Measurements from ENCODE around the gene BAHCC1. TPM values are rescaled to one million over a fixed set of nuclear protein-coding genes. Genes with fewer than 3 reads are reported as not detected.
"Not testable (repeated sequence)": the region's sequence is repeated elsewhere in the genome, so short reads cannot be mapped to it uniquely, and the experiment has no call there.

Gene BAHCC1
- total RNA-seq, 2 donors from 2014 or later: 0.02 to 0.14 TPM

- Mint-ChIP-seq H3K36me3 (ENCODE audit: insufficient read depth in 2 of 2) (no peaks in the 10 kb centered on the region), H3K4me1 (ENCODE audit: low read depth) (peaks cover 14% of the 10 kb centered on the region), H3K27me3 (ENCODE audit: low read depth) (peaks cover 41% of the 10 kb centered on the region), H3K4me3 (no peak overlapping the region), H3K27ac (no peak overlapping the region), H3K9me3 (no peaks in the 10 kb centered on the region)
- ATAC-seq (replicated peaks in 1 of 2) (no peak), DNase-seq (no peak)
Measured at GRCh38 chr17:81359218-81359617, 36.0 kb upstream of the BAHCC1 start.

DNA sequence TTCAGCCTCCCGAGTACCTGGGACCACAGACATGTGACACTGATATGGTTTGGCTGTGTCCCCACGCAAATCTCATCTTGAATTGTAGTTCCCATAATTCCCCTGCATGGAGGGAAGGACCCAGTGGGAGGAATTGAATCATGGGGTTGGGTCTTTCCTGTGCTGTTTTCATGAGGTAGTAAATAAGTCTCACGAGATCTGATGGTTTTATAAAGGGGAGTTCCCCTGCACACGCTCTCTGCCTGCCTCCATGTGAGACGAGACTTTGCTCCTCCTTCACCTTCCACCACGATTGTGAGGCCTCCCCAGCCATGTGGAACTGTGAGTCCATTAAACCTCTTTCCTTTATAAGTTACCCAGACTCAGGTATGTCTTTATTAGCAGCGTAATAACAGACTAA lies 33.3 kb upstream of the BAHCC1 start:
- ATAC-seq (replicated peaks in 1 of 2); H3K27ac Mint-ChIP-seq; H3K36me3 Mint-ChIP-seq (ENCODE audit: insufficient read depth in 2 of 2); H3K9me3 Mint-ChIP-seq; DNase-seq; H3K4me3 Mint-ChIP-seq: not testable (repeated sequence)
- peaks cover 24% of the 10 kb centered on the region for H3K4me1 Mint-ChIP-seq (ENCODE audit: low read depth)
- peaks cover 57% of the 10 kb centered on the region for H3K27me3 Mint-ChIP-seq (ENCODE audit: low read depth)

DNA sequence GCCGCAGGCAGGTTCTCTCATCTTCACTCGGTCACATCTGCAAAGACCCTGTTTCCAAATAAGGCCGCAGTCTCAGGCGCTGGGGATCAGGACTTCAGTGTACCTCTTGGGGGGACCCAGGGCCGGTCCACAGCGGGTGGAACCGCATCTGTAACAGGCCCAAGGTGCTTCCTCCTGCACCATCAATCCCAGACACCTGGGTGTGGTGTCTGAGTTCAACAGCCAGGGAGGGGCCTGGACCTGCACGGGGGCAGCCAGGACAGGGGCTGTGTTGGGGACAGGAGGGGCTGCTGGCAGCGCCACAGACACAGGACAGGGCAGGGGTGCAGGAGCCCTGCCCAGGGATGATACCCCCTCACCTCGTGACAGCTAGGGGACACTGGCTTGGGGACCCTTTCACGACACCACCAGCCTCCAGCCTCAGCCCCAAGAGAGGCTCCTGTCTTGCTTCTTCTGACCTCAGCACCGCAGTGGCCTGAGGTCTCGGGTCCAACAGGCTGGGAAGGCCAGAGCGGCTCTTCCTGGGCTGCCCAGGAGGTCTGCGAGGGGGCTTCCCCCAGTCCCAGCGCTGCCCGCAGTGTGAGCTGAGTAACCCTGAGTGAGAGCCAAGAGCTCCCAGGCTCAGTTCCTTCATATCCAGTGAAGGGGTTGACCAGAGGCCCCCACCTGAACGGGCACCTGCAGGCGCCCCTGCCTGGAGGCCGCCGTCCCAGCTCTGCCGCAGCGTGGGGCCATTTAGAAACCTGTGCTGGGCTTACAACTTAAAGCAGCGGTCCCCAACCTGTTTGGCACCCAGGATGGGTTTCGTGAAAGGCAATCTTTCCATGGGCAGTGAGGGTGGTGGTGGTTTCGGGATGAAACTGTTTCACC lies 30.7 kb upstream of the BAHCC1 start:
- ATAC-seq (replicated peaks in 1 of 2): no peak
- H3K27ac Mint-ChIP-seq: no peak overlapping the region
- peaks cover 24% of the 10 kb centered on the region for H3K4me1 Mint-ChIP-seq (ENCODE audit: low read depth)
- H3K4me3 Mint-ChIP-seq: peak overlapping the region in 1 of 2 donors; percentile 78
- H3K27me3 Mint-ChIP-seq (ENCODE audit: low read depth): peaks cover 46% of the 10 kb centered on the region
- no peaks in the 10 kb centered on the region for H3K36me3 Mint-ChIP-seq (ENCODE audit: insufficient read depth in 2 of 2)
- H3K9me3 Mint-ChIP-seq: no peaks in the 10 kb centered on the region
- no peak for DNase-seq

DNA sequence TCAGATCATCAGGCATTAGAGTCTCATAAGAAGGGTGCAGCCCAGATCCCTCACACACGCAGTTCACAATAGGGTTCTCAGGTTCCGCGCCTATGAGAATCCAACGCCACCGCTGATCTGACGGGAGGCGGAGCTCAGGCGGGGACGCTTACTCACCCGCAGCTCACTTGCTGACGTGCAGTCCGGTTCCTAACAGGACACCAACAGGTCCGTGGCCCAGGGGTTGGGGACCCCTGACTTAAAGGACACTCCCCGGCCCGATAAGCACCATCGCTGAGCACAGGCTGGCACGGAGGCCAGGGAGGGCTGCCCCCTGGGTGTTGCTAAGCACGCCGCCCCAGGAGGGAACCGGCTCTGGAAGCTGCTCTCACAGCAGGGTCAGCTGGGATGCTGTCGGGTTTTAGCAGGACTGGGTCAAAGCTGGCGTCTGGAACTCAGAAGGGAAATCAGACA lies 30.1 kb upstream of the BAHCC1 start:
- peaks cover 24% of the 10 kb centered on the region for H3K4me1 Mint-ChIP-seq (ENCODE audit: low read depth)
- H3K27ac Mint-ChIP-seq: no peak overlapping the region
- H3K4me3 Mint-ChIP-seq: peak overlapping the region; percentile 53 to 78
- DNase-seq (peak; percentile 40 to 46), ATAC-seq (replicated peaks in 1 of 2) (peak; percentile 67 to 71)
- peaks cover 46% of the 10 kb centered on the region for H3K27me3 Mint-ChIP-seq (ENCODE audit: low read depth)
- no peaks in the 10 kb centered on the region for H3K9me3 Mint-ChIP-seq
- no peaks in the 10 kb centered on the region for H3K36me3 Mint-ChIP-seq (ENCODE audit: insufficient read depth in 2 of 2)

GRCh38 chr17:81365601-81366585 lies 29.4 kb upstream of the BAHCC1 start:
- H3K36me3 Mint-ChIP-seq (ENCODE audit: insufficient read depth in 2 of 2): no peaks in the 10 kb centered on the region
- no peaks in the 10 kb centered on the region for H3K9me3 Mint-ChIP-seq
- ATAC-seq (replicated peaks in 1 of 2): peak; percentile 83 to 88
- peak overlapping the region; percentile 53 to 78 for H3K4me3 Mint-ChIP-seq
- H3K4me1 Mint-ChIP-seq (ENCODE audit: low read depth): peaks cover 24% of the 10 kb centered on the region
- no peak overlapping the region for H3K27ac Mint-ChIP-seq
- peak; percentile 32 to 46 for DNase-seq
- peaks cover 40% of the 10 kb centered on the region for H3K27me3 Mint-ChIP-seq (ENCODE audit: low read depth)

DNA sequence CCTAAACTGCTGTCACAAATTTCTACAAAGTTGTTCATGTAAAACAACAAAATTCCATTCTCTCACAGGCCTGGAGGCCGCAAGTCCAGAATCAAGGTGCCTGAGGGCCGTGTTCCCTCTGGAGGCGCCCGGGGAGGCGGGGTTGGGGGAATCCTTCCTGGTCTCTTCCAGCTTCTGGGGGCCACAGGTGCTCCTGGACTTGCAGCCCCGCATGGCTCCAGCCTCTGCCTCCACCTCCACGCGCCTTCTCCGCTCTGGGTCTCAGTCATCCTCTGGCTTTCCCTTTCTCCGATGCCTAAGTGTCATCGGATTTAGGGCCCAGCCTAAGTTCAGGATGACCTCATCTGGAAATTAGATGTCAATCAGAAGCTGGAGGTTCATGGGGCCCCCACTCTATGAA lies 28.6 kb upstream of the BAHCC1 start:
- DNase-seq (no peak), ATAC-seq (replicated peaks in 1 of 2) (no peak)
- peaks cover 24% of the 10 kb centered on the region for H3K4me1 Mint-ChIP-seq (ENCODE audit: low read depth)
- no peak overlapping the region for H3K27ac Mint-ChIP-seq
- H3K9me3 Mint-ChIP-seq: no peaks in the 10 kb centered on the region
- no peaks in the 10 kb centered on the region for H3K36me3 Mint-ChIP-seq (ENCODE audit: insufficient read depth in 2 of 2)
- H3K27me3 Mint-ChIP-seq (ENCODE audit: low read depth): peaks cover 40% of the 10 kb centered on the region
- H3K4me3 Mint-ChIP-seq: no peak overlapping the region

- Mint-ChIP-seq H3K4me1 (ENCODE audit: low read depth) (peaks cover 20% of the 10 kb centered on the region), H3K27me3 (ENCODE audit: low read depth) (peaks cover 35% of the 10 kb centered on the region), H3K9me3 (no peaks in the 10 kb centered on the region), H3K27ac (no peak overlapping the region), H3K4me3 (no peak overlapping the region), H3K36me3 (ENCODE audit: insufficient read depth in 2 of 2) (no peaks in the 10 kb centered on the region)
- ATAC-seq (replicated peaks in 1 of 2): no peak
- DNase-seq: no peak
Measured at GRCh38 chr17:81367171-81367570, 28.1 kb upstream of the BAHCC1 start.

DNA sequence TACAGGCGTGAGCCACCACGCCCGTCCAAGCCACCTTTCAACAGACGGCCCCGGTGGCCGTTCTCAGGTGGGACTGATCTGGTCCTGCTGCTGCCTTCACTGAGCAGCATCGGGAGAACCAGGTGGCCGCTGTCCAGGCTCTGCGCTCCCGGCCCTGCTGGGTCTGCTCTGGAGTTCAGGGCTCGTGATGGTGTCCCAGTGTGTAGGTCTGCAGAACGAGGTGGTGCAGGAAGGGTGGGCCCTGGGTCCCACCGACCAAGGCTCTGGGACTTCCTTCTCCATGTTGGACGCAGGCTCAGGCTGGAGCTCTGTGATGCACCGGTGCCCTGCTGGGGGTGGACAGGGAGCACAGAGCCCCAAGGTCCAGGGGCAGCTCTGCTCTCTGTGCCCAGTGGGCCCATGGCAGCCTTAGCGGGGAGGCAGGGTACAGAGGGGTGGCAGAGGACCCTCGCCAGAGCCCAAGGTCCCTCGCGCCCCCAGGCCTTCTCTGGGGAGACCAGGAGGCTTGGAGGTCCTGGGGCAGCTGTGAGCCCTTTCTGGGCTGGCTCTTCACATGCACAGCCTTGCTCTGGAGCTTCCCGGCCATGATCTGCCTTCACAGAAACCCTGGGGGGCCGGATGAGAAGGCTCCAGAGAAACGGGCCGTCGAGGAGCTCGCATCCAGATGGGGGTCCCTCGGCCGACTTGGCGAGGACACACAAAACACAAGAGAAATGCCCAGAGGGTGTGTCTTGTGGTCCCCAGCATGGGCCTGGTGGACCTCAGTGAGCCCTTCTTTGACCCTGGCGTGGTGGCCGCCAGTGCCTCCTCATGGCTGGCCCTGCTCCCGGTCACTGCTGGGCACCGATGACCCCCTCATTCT lies 26.9 kb upstream of the BAHCC1 start:
- ATAC-seq (replicated peaks in 1 of 2): no peak

DNA sequence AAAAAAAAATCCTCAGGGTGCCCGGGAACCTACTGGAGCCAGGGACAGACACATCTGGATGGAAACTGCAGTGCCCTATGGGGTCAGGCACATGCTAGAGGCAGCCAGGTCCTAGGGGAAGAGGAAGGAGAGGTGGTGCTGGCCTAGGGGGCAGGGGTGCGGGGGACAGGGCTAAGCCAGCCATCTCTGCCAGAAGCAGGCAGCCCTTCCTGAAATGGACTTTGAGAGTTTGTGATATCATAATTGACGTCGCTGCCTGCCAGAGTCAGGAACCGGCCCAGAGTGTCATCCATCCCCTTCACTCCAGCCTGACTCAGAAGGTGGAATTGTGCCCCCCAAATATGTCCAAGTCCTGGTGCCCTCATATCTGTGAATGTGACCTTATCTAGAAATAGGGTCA lies 25.0 kb upstream of the BAHCC1 start:
- no peak overlapping the region for H3K27ac Mint-ChIP-seq
- no peak for DNase-seq
- H3K9me3 Mint-ChIP-seq: no peaks in the 10 kb centered on the region
- ATAC-seq (replicated peaks in 1 of 2): no peak
- H3K4me1 Mint-ChIP-seq (ENCODE audit: low read depth): peaks cover 11% of the 10 kb centered on the region
- no peak overlapping the region for H3K4me3 Mint-ChIP-seq
- H3K27me3 Mint-ChIP-seq (ENCODE audit: low read depth): peaks cover 11% of the 10 kb centered on the region
- no peaks in the 10 kb centered on the region for H3K36me3 Mint-ChIP-seq (ENCODE audit: insufficient read depth in 2 of 2)

More for the DNA sequence above, 26.9 kb upstream of the BAHCC1 start:
- no peaks in the 10 kb centered on the region for H3K9me3 Mint-ChIP-seq
- no peak overlapping the region for H3K27ac Mint-ChIP-seq
- peaks cover 24% of the 10 kb centered on the region for H3K27me3 Mint-ChIP-seq (ENCODE audit: low read depth)
- H3K4me3 Mint-ChIP-seq: no peak overlapping the region
- no peaks in the 10 kb centered on the region for H3K36me3 Mint-ChIP-seq (ENCODE audit: insufficient read depth in 2 of 2)
- no peak for DNase-seq
- H3K4me1 Mint-ChIP-seq (ENCODE audit: low read depth): peaks cover 16% of the 10 kb centered on the region

- H3K27me3 Mint-ChIP-seq (ENCODE audit: low read depth): no peaks in the 10 kb centered on the region
- no peaks in the 10 kb centered on the region for H3K36me3 Mint-ChIP-seq (ENCODE audit: insufficient read depth in 2 of 2)
- no peaks in the 10 kb centered on the region for H3K4me1 Mint-ChIP-seq (ENCODE audit: low read depth)
- DNase-seq: no peak
- no peak overlapping the region for H3K4me3 Mint-ChIP-seq
- H3K27ac Mint-ChIP-seq: no peak overlapping the region
- H3K9me3 Mint-ChIP-seq: no peaks in the 10 kb centered on the region
- ATAC-seq (replicated peaks in 1 of 2): no peak
Measured at GRCh38 chr17:81371910-81372760, 23.1 kb upstream of the BAHCC1 start.

- H3K27me3 Mint-ChIP-seq (ENCODE audit: low read depth): no peaks in the 10 kb centered on the region
- H3K27ac Mint-ChIP-seq: no peak overlapping the region
Measured at GRCh38 chr17:81373536-81374160, 21.6 kb upstream of the BAHCC1 start.

More at GRCh38 chr17:81373536-81374160, 21.6 kb upstream of the BAHCC1 start:
- DNase-seq (no peak), ATAC-seq (replicated peaks in 1 of 2) (no peak)
- no peak overlapping the region for H3K4me3 Mint-ChIP-seq
- no peaks in the 10 kb centered on the region for H3K4me1 Mint-ChIP-seq (ENCODE audit: low read depth)
- H3K9me3 Mint-ChIP-seq: no peaks in the 10 kb centered on the region
- no peaks in the 10 kb centered on the region for H3K36me3 Mint-ChIP-seq (ENCODE audit: insufficient read depth in 2 of 2)
